IPS-15b (cell line): Measurements from ENCODE around the gene SPACA1.

Source experiments
- H3K27me3 ChIP-seq: one replicate; pipeline ENCODE4 v1.6.1; 2013; ENCODE audit warnings: low read length; ENCODE audit not compliant: control insufficient read depth, insufficient read depth
- H3K36me3 ChIP-seq: one replicate; pipeline ENCODE4 v1.6.1; 2013; ENCODE audit warnings: low read length; ENCODE audit not compliant: control insufficient read depth, insufficient read depth
- H3K4me1 ChIP-seq: one replicate; pipeline ENCODE4 v1.6.1; 2013; ENCODE audit warnings: mild to moderate bottlenecking, low read length; ENCODE audit not compliant: control insufficient read depth, insufficient read depth
- H3K4me3 ChIP-seq: one replicate; pipeline ENCODE4 v1.5.1; 2013; ENCODE audit warnings: low read depth, low read length
- H3K9ac ChIP-seq: one replicate; pipeline ENCODE4 v1.6.1; 2013; ENCODE audit warnings: low read depth, mild to moderate bottlenecking, low read length
- H3K9me3 ChIP-seq: one replicate; pipeline ENCODE4 v1.6.1; 2013; ENCODE audit warnings: mild to moderate bottlenecking, low read length; ENCODE audit not compliant: control insufficient read depth, insufficient read depth

Gene SPACA1

GRCh38 chr6:88107241-88107640, 59.6 kb downstream of the SPACA1 start:
- H3K4me1 ChIP-seq, result no peaks in the 10 kb centered on the region
- H3K9ac ChIP-seq, result no peak overlapping the region

DNA sequence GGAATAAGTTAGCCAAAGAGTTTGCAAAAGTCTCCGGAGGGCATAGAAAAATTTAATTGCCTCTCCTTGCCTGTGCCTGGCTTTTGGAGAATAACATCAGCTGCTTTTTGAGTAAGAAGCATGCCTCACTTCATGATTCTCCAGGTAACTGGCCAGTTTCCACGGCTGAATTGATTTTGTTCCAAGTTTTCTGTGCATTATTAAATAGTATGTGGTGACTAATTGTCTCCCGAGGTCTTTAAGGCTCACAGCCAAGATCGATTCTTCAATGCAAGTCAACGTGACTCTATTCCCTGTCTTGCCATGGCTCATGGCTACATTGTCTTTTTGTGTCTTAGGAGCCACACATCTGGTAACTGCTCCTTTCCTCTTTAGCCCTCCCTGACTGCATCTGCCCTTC, 64.3 kb downstream of the SPACA1 start:
- no peaks in the 10 kb centered on the region for H3K9me3 ChIP-seq
- no peaks in the 10 kb centered on the region for H3K4me1 ChIP-seq
- H3K27me3 ChIP-seq, result no peaks in the 10 kb centered on the region
- H3K36me3 ChIP-seq, result no peaks in the 10 kb centered on the region
- H3K4me3 ChIP-seq, result no peak overlapping the region
- no peak overlapping the region for H3K9ac ChIP-seq

More at GRCh38 chr6:88107241-88107640, 59.6 kb downstream of the SPACA1 start:
- Histone ChIP-seq H3K4me3 (no peak overlapping the region), H3K27me3 (no peaks in the 10 kb centered on the region), H3K9me3 (no peaks in the 10 kb centered on the region), H3K36me3 (no peaks in the 10 kb centered on the region)

GRCh38 chr6:88114838-88115237, 67.2 kb downstream of the SPACA1 start:
- H3K4me3 ChIP-seq, result no peak overlapping the region

GRCh38 chr6:88115307-88115706, 67.7 kb downstream of the SPACA1 start:
- no peaks in the 10 kb centered on the region for H3K36me3 ChIP-seq
- H3K27me3 ChIP-seq, result no peaks in the 10 kb centered on the region
- no peaks in the 10 kb centered on the region for H3K9me3 ChIP-seq
- H3K9ac ChIP-seq, result no peak overlapping the region
- H3K4me3 ChIP-seq, result no peak overlapping the region
- no peaks in the 10 kb centered on the region for H3K4me1 ChIP-seq

More at GRCh38 chr6:88114838-88115237, 67.2 kb downstream of the SPACA1 start:
- Histone ChIP-seq H3K4me1 (no peaks in the 10 kb centered on the region), H3K36me3 (no peaks in the 10 kb centered on the region), H3K9ac (no peak overlapping the region), H3K9me3 (no peaks in the 10 kb centered on the region), H3K27me3 (no peaks in the 10 kb centered on the region)

GRCh38 chr6:88116276-88116675, 68.6 kb downstream of the SPACA1 start:
- Histone ChIP-seq H3K9me3 (no peaks in the 10 kb centered on the region), H3K9ac (no peak overlapping the region), H3K4me1 (no peaks in the 10 kb centered on the region), H3K27me3 (no peaks in the 10 kb centered on the region), H3K4me3 (no peak overlapping the region), H3K36me3 (no peaks in the 10 kb centered on the region)
